ENCODE data around the gene DYTN.
"Not testable (repeated sequence)": the region's sequence is repeated elsewhere in the genome, so short reads cannot be mapped to it uniquely, and the experiment has no call there.

The DYTN gene

GRCh38 chr2:206728277-206729199 lies 10.3 kb upstream of the DYTN start:
- Histone ChIP-seq H3K36me3 (ENCODE audit: control insufficient read depth in 2 of 2, insufficient read depth in 2 of 2, low read length in 2 of 2) (no peaks in the 10 kb centered on the region), H3K27me3 (ENCODE audit: control insufficient read depth in 1 of 2, insufficient read depth in 2 of 2, low read length in 2 of 2) (peaks cover 0 to 4% of the 10 kb centered on the region in 2 donors), H3K9me3 (ENCODE audit: control insufficient read depth in 2 of 2, low read length in 2 of 2) (no peaks in the 10 kb centered on the region), H3K4me1 (ENCODE audit: control insufficient read depth, insufficient read depth, low read length) (no peaks in the 10 kb centered on the region), H3K27ac (ENCODE audit: low read length) (no peak overlapping the region), H3K4me3 (ENCODE audit: low read length in 2 of 2) (no peak overlapping the region), H3K9ac (ENCODE audit: low read length in 2 of 2) (no peak overlapping the region)

GRCh38 chr2:206727287-206727686 lies 9.1 kb upstream of the DYTN start:
- Histone ChIP-seq H3K27ac (ENCODE audit: low read length) (no peak overlapping the region), H3K4me1 (ENCODE audit: control insufficient read depth, insufficient read depth, low read length) (no peaks in the 10 kb centered on the region), H3K27me3 (ENCODE audit: control insufficient read depth in 1 of 2, insufficient read depth in 2 of 2, low read length in 2 of 2) (peaks cover 0 to 4% of the 10 kb centered on the region in 2 donors), H3K9ac (ENCODE audit: low read length in 2 of 2) (no peak overlapping the region), H3K4me3 (ENCODE audit: low read length in 2 of 2) (no peak overlapping the region), H3K9me3 (ENCODE audit: control insufficient read depth in 2 of 2, low read length in 2 of 2) (no peaks in the 10 kb centered on the region), H3K36me3 (ENCODE audit: control insufficient read depth in 2 of 2, insufficient read depth in 2 of 2, low read length in 2 of 2) (no peaks in the 10 kb centered on the region)

GRCh38 chr2:206723288-206723687 lies 5.1 kb upstream of the DYTN start:
- H3K36me3 ChIP-seq (ENCODE audit: control insufficient read depth in 2 of 2, insufficient read depth in 2 of 2, low read length in 2 of 2), result no peaks in the 10 kb centered on the region
- H3K27ac ChIP-seq (ENCODE audit: low read length), result no peak overlapping the region
- H3K9me3 ChIP-seq (ENCODE audit: control insufficient read depth in 2 of 2, low read length in 2 of 2), result peaks cover 0 to 2% of the 10 kb centered on the region in 2 donors
- no peaks in the 10 kb centered on the region for H3K4me1 ChIP-seq (ENCODE audit: control insufficient read depth, insufficient read depth, low read length)
- no peak overlapping the region for H3K4me3 ChIP-seq (ENCODE audit: low read length in 2 of 2)
- H3K27me3 ChIP-seq (ENCODE audit: control insufficient read depth in 1 of 2, insufficient read depth in 2 of 2, low read length in 2 of 2), result no peaks in the 10 kb centered on the region
- no peak overlapping the region for H3K9ac ChIP-seq (ENCODE audit: low read length in 2 of 2)

GRCh38 chr2:206721256-206721920 lies 3.2 kb upstream of the DYTN start:
- peaks cover 0 to 2% of the 10 kb centered on the region in 2 donors for H3K9me3 ChIP-seq (ENCODE audit: control insufficient read depth in 2 of 2, low read length in 2 of 2)
- no peak overlapping the region for H3K9ac ChIP-seq (ENCODE audit: low read length in 2 of 2)
- no peaks in the 10 kb centered on the region for H3K36me3 ChIP-seq (ENCODE audit: control insufficient read depth in 2 of 2, insufficient read depth in 2 of 2, low read length in 2 of 2)
- no peaks in the 10 kb centered on the region for H3K4me1 ChIP-seq (ENCODE audit: control insufficient read depth, insufficient read depth, low read length)
- no peak overlapping the region for H3K27ac ChIP-seq (ENCODE audit: low read length)
- H3K4me3 ChIP-seq (ENCODE audit: low read length in 2 of 2), result no peak overlapping the region
- H3K27me3 ChIP-seq (ENCODE audit: control insufficient read depth in 1 of 2, insufficient read depth in 2 of 2, low read length in 2 of 2), result no peaks in the 10 kb centered on the region

- Histone ChIP-seq H3K9ac (ENCODE audit: low read length in 2 of 2) (no peak overlapping the region), H3K9me3 (ENCODE audit: control insufficient read depth in 2 of 2, low read length in 2 of 2) (peaks cover 0 to 2% of the 10 kb centered on the region in 2 donors), H3K27ac (ENCODE audit: low read length) (no peak overlapping the region), H3K36me3 (ENCODE audit: control insufficient read depth in 2 of 2, insufficient read depth in 2 of 2, low read length in 2 of 2) (no peaks in the 10 kb centered on the region), H3K4me1 (ENCODE audit: control insufficient read depth, insufficient read depth, low read length) (no peaks in the 10 kb centered on the region), H3K27me3 (ENCODE audit: control insufficient read depth in 1 of 2, insufficient read depth in 2 of 2, low read length in 2 of 2) (no peaks in the 10 kb centered on the region), H3K4me3 (ENCODE audit: low read length in 2 of 2) (no peak overlapping the region)
Measured at GRCh38 chr2:206716623-206717022, 1.6 kb downstream of the DYTN start.

GRCh38 chr2:206715183-206715582 lies 3.0 kb downstream of the DYTN start:
- H3K36me3 ChIP-seq (ENCODE audit: control insufficient read depth in 2 of 2, insufficient read depth in 2 of 2, low read length in 2 of 2); H3K4me3 ChIP-seq (ENCODE audit: low read length in 2 of 2); H3K4me1 ChIP-seq (ENCODE audit: control insufficient read depth, insufficient read depth, low read length); H3K9me3 ChIP-seq (ENCODE audit: control insufficient read depth in 2 of 2, low read length in 2 of 2); H3K9ac ChIP-seq (ENCODE audit: low read length in 2 of 2); H3K27me3 ChIP-seq (ENCODE audit: control insufficient read depth in 1 of 2, insufficient read depth in 2 of 2, low read length in 2 of 2); H3K27ac ChIP-seq (ENCODE audit: low read length): not testable (repeated sequence)

GRCh38 chr2:206713746-206714145 lies 4.5 kb downstream of the DYTN start:
- H3K27ac ChIP-seq (ENCODE audit: low read length), result no peak overlapping the region
- H3K4me1 ChIP-seq (ENCODE audit: control insufficient read depth, insufficient read depth, low read length), result no peaks in the 10 kb centered on the region
- H3K4me3 ChIP-seq (ENCODE audit: low read length in 2 of 2), result no peak overlapping the region
- peaks cover 0 to 2% of the 10 kb centered on the region in 2 donors for H3K27me3 ChIP-seq (ENCODE audit: control insufficient read depth in 1 of 2, insufficient read depth in 2 of 2, low read length in 2 of 2)
- no peak overlapping the region for H3K9ac ChIP-seq (ENCODE audit: low read length in 2 of 2)
- no peaks in the 10 kb centered on the region for H3K9me3 ChIP-seq (ENCODE audit: control insufficient read depth in 2 of 2, low read length in 2 of 2)
- H3K36me3 ChIP-seq (ENCODE audit: control insufficient read depth in 2 of 2, insufficient read depth in 2 of 2, low read length in 2 of 2), result no peaks in the 10 kb centered on the region

- H3K36me3 ChIP-seq (ENCODE audit: control insufficient read depth in 2 of 2, insufficient read depth in 2 of 2, low read length in 2 of 2), result no peaks in the 10 kb centered on the region
Measured at GRCh38 chr2:206708286-206708685, 9.9 kb downstream of the DYTN start.

GRCh38 chr2:206707164-206707701 lies 11.0 kb downstream of the DYTN start:
- Histone ChIP-seq H3K27me3 (ENCODE audit: control insufficient read depth in 1 of 2, insufficient read depth in 2 of 2, low read length in 2 of 2) (peaks cover 0 to 6% of the 10 kb centered on the region in 2 donors), H3K4me3 (ENCODE audit: low read length in 2 of 2) (no peak overlapping the region), H3K36me3 (ENCODE audit: control insufficient read depth in 2 of 2, insufficient read depth in 2 of 2, low read length in 2 of 2) (no peaks in the 10 kb centered on the region), H3K9me3 (ENCODE audit: control insufficient read depth in 2 of 2, low read length in 2 of 2) (no peaks in the 10 kb centered on the region), H3K9ac (ENCODE audit: low read length in 2 of 2) (no peak overlapping the region), H3K27ac (ENCODE audit: low read length) (no peak overlapping the region), H3K4me1 (ENCODE audit: control insufficient read depth, insufficient read depth, low read length) (no peaks in the 10 kb centered on the region)

More at GRCh38 chr2:206708286-206708685, 9.9 kb downstream of the DYTN start:
- Histone ChIP-seq H3K9me3 (ENCODE audit: control insufficient read depth in 2 of 2, low read length in 2 of 2) (no peaks in the 10 kb centered on the region), H3K27me3 (ENCODE audit: control insufficient read depth in 1 of 2, insufficient read depth in 2 of 2, low read length in 2 of 2) (peaks cover 0 to 4% of the 10 kb centered on the region in 2 donors), H3K9ac (ENCODE audit: low read length in 2 of 2) (no peak overlapping the region), H3K4me1 (ENCODE audit: control insufficient read depth, insufficient read depth, low read length) (no peaks in the 10 kb centered on the region), H3K27ac (ENCODE audit: low read length) (no peak overlapping the region), H3K4me3 (ENCODE audit: low read length in 2 of 2) (no peak overlapping the region)

GRCh38 chr2:206701952-206702605 lies 16.1 kb downstream of the DYTN start:
- no peaks in the 10 kb centered on the region for H3K4me1 ChIP-seq (ENCODE audit: control insufficient read depth, insufficient read depth, low read length)
- no peak overlapping the region for H3K4me3 ChIP-seq (ENCODE audit: low read length in 2 of 2)
- H3K27ac ChIP-seq (ENCODE audit: low read length), result no peak overlapping the region
- H3K9me3 ChIP-seq (ENCODE audit: control insufficient read depth in 2 of 2, low read length in 2 of 2), result no peaks in the 10 kb centered on the region
- H3K36me3 ChIP-seq (ENCODE audit: control insufficient read depth in 2 of 2, insufficient read depth in 2 of 2, low read length in 2 of 2), result no peaks in the 10 kb centered on the region
- H3K27me3 ChIP-seq (ENCODE audit: control insufficient read depth in 1 of 2, insufficient read depth in 2 of 2, low read length in 2 of 2), result peaks cover 0 to 7% of the 10 kb centered on the region in 2 donors
- no peak overlapping the region for H3K9ac ChIP-seq (ENCODE audit: low read length in 2 of 2)
